GM23248 (cell line): Measurements from ENCODE around the gene PLVAP. TPM values are rescaled to one million over a fixed set of nuclear protein-coding genes. Genes with fewer than 3 reads are reported as not detected.

Experiments
- DNase-seq: peaks from one replicate; pipeline ENCODE4 v3.0.0-alpha.2; 2015
- H2AFZ ChIP-seq: fragments of 200-600 bp; sonication (generic); 2 replicates; pipeline ENCODE4 v1.6.1; 2016; ENCODE audit warnings: antibody characterized with exemption
- H3F3A ChIP-seq: fragments of 200-600 bp; sonication (generic); 2 replicates; pipeline ENCODE4 v1.6.1; 2016; ENCODE audit warnings: mild to moderate bottlenecking, antibody characterized with exemption, mixed run types; ENCODE audit not compliant: insufficient read depth
- H3K27ac ChIP-seq: fragments of 200-600 bp; sonication (generic); 2 replicates; pipeline ENCODE4 v1.5.1; 2016; ENCODE audit warnings: mild to moderate bottlenecking
- H3K27me3 ChIP-seq: fragments of 200-600 bp; sonication (generic); replicated peaks from 2 replicates; pipeline ENCODE4 v1.6.1; 2016; ENCODE audit warnings: mild to moderate bottlenecking; ENCODE audit not compliant: insufficient read depth
- H3K36me3 ChIP-seq: fragments of 200-600 bp; sonication (generic); 2 replicates; pipeline ENCODE4 v1.6.1; 2016; ENCODE audit warnings: low read depth, mild to moderate bottlenecking
- H3K4me1 ChIP-seq: fragments of 200-600 bp; sonication (generic); 2 replicates; pipeline ENCODE4 v1.6.1; 2016; ENCODE audit warnings: mild to moderate bottlenecking; ENCODE audit not compliant: insufficient read depth
- H3K4me2 ChIP-seq: fragments of 200-600 bp; sonication (generic); one replicate; pipeline ENCODE4 v1.6.1; 2016; ENCODE audit warnings: mild to moderate bottlenecking; ENCODE audit not compliant: unreplicated experiment
- H3K4me3 ChIP-seq: fragments of 200-600 bp; sonication (generic); 2 replicates; pipeline ENCODE4 v1.5.1; 2016; ENCODE audit warnings: mild to moderate bottlenecking
- H3K79me2 ChIP-seq: fragments of 200-600 bp; sonication (generic); 2 replicates; pipeline ENCODE4 v1.6.1; 2016; ENCODE audit warnings: mild to moderate bottlenecking; ENCODE audit not compliant: insufficient read depth
- H3K9ac ChIP-seq: fragments of 200-600 bp; sonication (generic); 2 replicates; pipeline ENCODE4 v1.6.1; 2016; ENCODE audit warnings: mild to moderate bottlenecking
- H3K9me2 ChIP-seq: fragments of 200-600 bp; sonication (generic); 2 replicates; pipeline ENCODE4 v1.6.1; 2016; ENCODE audit warnings: mixed run types, mild to moderate bottlenecking, moderate library complexity; ENCODE audit not compliant: insufficient read depth
- H3K9me3 ChIP-seq: fragments of 200-600 bp; sonication (generic); one replicate; pipeline ENCODE4 v1.6.1; 2017; ENCODE audit warnings: low read depth
- H4K20me1 ChIP-seq: fragments of 200-600 bp; sonication (generic); 2 replicates; pipeline ENCODE4 v1.6.0; 2016; ENCODE audit not compliant: insufficient read depth
- EZH2 ChIP-seq: fragments of 200-600 bp; sonication (generic); IDR thresholded peaks from 2 replicates; pipeline ENCODE4 v1.6.1; 2018; ENCODE audit warnings: antibody characterized with exemption, mild to moderate bottlenecking; ENCODE audit not compliant: insufficient read depth, poor library complexity, severe bottlenecking
- EZH2phosphoT487 ChIP-seq: fragments of 200-600 bp; sonication (generic); IDR thresholded peaks from 2 replicates; pipeline ENCODE4 v1.6.1; 2018; ENCODE audit warnings: antibody characterized with exemption, moderate library complexity, mild to moderate bottlenecking, low read depth; ENCODE audit not compliant: insufficient read depth
- WGBS, 2 experiments: methylation state at CpG; one replicate each; pipeline ENCODE4 v1.1.6; 2015 to 2017; ENCODE audit warnings: low lambda C conversion rate in 2 of 2, low coverage in 1 of 2; ENCODE audit errors: missing lambda C conversion rate in 2 of 2; 5-methylcytosine and 5-hydroxymethylcytosine counted together
- in situ Hi-C: fragments of 300-500 bp; cut with MboI; formaldehyde crosslinking; loops from 2 replicates; pipeline ENCODE4 v1.15.0; 2020
- polyA plus RNA-seq: library from polyadenylated mRNA; unstranded; fragments of >200 nt; fragmentation: Nextera tagmentation; extraction: Ambion mirVana; gene quantifications from 2 replicates; pipeline ENCODE4 v1.2.1, GENCODE V29; 2016
- total RNA-seq: library from RNA; depleted of rRNA; stranded (reverse); fragments of >200 nt; shearing (Covaris generic); gene quantifications from 2 replicates; pipeline ENCODE4 v1.2.3, GENCODE V29; 2014

PLVAP gene
- total and polyA plus RNA-seq, 2 experiments from 2014 or later = not detected

DNA sequence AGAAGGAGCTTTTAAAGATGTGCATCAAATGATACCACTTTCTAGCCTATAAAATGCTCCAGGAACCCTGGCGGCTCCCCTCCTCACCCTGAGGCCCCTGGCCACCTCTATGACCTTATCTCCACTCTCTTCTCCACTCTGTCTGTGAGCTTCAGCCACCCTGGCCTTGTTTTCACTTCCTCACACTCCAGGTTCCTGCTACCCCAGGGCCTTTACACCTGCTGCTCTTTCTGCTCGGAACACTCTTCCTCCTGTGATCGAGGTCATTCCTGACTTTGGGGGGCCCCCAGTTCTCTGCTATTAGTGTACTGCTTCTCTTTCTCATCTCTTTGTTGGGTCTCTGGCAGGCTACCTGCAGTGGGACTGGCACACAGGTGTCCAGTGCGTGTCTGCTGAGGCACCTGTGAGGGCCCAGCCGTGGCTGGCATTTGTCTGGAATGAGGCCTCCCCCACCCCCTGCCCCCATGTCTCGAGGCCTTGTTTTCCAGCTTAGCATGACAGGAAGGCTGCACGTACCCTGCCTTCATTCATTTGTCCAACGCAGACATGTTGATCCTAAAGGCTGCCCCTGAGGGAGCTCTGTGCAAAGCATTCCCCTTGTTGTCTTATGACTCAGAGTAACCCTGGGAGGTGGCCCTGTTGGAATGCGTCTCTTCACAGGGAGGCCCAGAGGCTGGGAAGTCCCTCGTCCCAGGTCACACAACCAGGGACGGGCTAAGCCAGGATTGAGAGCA is 65.5 kb downstream of the PLVAP start:
- Histone ChIP-seq H3K9me2 (no peaks in the 10 kb centered on the region), H3K36me3 (no peaks in the 10 kb centered on the region; the same call in 1 of the 2 replicates), H3K4me2 (peak overlapping the region; percentile 53), H3K9ac (peak overlapping the region; percentile 62), H3K79me2 (peaks cover 68% of the 10 kb centered on the region), H3K9me3 (no peaks in the 10 kb centered on the region), H3K4me1 (peaks cover 26% of the 10 kb centered on the region), H3F3A (0 out of 2 replicates have a peak, but pooled peaks cover under 1% of the 10 kb centered on the region), H3K4me3 (peak overlapping the region; percentile 43; the same call in 1 of the 2 replicates), H3K27me3 (no peaks in the 10 kb centered on the region), H4K20me1 (no peaks in the 10 kb centered on the region), H3K27ac (peak overlapping the region; percentile 69), H2AFZ (no peak overlapping the region)
- TF ChIP-seq EZH2phosphoT487 (no peak), EZH2 (no peak)
- peak; percentile 85 for DNase-seq
- in situ Hi-C loops = no loop called here
- WGBS, 2 experiments = 61 to 63% methylated on average over 10 to 11 of the region's 11 CpGs

DNA sequence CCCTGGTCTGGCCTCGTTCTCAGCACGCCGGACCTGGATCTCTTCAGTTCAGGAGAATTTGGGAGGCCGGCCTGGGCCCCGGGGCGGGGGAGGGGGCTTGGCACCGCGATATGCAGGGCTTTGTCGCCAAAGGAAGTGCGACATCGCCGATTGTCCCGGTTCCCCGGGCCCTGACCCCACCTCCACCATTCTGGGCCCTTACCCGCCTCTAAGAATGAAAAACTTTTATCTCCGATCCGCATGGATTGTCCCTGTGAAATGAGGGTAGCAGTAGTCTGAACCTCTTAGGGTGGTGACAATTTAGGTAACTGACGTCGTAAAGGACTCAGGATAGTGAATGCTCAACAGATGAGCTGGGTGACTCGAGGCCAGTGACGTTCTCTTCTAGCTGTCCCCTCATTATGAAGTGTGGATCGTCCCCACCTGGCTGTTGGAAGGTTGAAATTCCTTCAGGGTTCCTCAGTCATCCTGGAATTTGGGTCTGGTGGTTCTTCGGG is 67.1 kb downstream of the PLVAP start:
- Histone ChIP-seq H3K27me3 (no peaks in the 10 kb centered on the region), H4K20me1 (no peaks in the 10 kb centered on the region), H3K9me3 (no peaks in the 10 kb centered on the region), H3K27ac (peak overlapping the region; percentile 36), H3K4me3 (peak overlapping the region; percentile 97), H3K36me3 (no peaks in the 10 kb centered on the region; the same call in 1 of the 2 replicates), H3K79me2 (peaks cover 69% of the 10 kb centered on the region), H3K4me2 (peak overlapping the region; percentile 90), H3K9ac (peak overlapping the region; percentile 93), H3F3A (peaks cover 6% of the 10 kb centered on the region), H2AFZ (peak overlapping the region; percentile 25; the same call in 1 of the 2 replicates), H3K4me1 (peaks cover 31% of the 10 kb centered on the region), H3K9me2 (no peaks in the 10 kb centered on the region)
- in situ Hi-C loops = loop anchor here (10.0 kb wide), 1 partner anchor 75 kb away; no protein-coding TSS in a partner anchor
- whole genome bisulfite sequencing, 2 experiments = 3 to 4% methylated on average over 23 of the region's 23 CpGs
- TF ChIP-seq EZH2phosphoT487 (no peak), EZH2 (no peak)
- DNase-seq = peak; percentile 38

DNA sequence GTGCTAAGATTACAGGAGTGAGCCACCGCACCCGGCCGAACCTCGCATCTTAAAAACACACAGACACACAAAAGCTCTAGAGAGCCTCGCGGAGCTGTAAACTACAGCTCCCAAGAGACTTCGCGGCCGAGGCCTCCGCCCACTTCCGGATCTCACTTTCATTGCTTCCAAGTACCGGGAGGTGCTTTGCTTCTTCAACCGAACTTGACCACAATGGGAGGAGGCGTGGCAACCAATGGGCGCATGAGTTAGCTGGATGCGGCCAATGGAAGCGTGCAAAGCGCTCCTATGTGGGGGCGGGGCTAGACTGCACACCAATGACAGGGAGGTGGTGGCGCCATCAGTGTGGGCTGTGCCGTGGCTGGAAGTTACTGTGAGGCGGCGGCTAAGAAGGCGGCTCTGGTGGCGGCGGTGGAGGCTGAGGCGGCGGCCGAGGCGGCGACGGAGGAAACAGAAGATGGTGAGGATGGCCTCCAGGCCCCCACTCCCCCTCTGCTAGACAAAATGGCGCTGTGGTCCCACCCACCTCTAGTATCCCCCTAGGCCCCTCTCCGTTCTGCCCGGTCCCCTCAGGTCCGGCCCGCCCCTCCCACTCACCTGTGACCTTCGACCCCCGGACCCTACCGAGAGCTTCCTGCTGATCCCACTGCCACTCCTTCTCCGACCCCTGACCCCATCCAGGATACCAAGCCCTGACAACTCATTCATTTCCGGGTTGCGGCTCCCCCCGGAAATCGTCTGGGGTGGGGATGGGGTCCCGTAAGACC is 67.8 kb downstream of the PLVAP start, which contains the start of gene DDA1:
TSS of gene DDA1 (plus strand) at position 366 of the 767 bp plus-strand sequence. CDS start at position 458, 92 bp downstream.
- Histone ChIP-seq H3K79me2 (peaks cover 66% of the 10 kb centered on the region), H4K20me1 (no peaks in the 10 kb centered on the region), H3K9ac (peak within 1 kb of the TSS; percentile 93), H3K4me1 (peaks cover 38% of the 10 kb centered on the region), H3K36me3 (no peaks in the 10 kb centered on the region; the same call in 1 of the 2 replicates), H3K9me3 (no peaks in the 10 kb centered on the region), H3K4me3 (peak within 1 kb of the TSS; percentile 97), H3K27me3 (no peaks in the 10 kb centered on the region), H3F3A (peaks cover 13% of the 10 kb centered on the region), H2AFZ (peak within 1 kb of the TSS; percentile 83), H3K4me2 (peak within 1 kb of the TSS; percentile 90), H3K27ac (peak within 1 kb of the TSS; percentile 36), H3K9me2 (no peaks in the 10 kb centered on the region)
- 1 to 3% methylated on average over 37 to 45 of the region's 46 CpGs for WGBS, 2 experiments
- no peak for TF ChIP-seq EZH2phosphoT487
- no peak for TF ChIP-seq EZH2
- in situ Hi-C loops = loop anchor here (10.0 kb wide), 1 partner anchor 75 kb away; no protein-coding TSS in a partner anchor
- peak; percentile 100 for DNase-seq

DNA sequence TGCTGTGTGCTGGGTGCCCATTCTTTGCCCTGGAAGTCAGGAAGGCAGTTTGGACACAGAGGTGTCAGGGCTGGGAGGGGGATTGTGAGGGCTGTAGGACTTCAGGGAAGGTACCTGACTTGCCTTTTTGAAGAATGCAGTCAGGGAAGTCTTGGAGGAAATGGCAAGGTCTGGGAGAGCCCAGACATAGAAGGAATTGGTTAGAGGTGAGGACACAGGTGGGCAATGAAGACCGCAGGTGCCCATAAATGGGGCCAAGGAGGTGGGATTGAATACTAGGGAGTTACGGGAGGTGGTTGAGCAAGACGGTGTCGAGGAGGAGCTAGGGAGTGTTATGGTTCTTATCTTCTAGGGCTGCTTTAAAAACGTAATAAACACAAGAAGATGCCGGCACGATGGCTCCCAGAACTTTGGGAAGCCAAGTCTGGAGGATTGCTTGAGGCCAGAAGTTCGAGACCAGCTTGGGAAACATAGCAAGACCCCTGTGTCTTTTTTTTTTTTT is 69.2 kb downstream of the PLVAP start:
- no peak overlapping the region for H3K4me3 ChIP-seq
- H3K4me2 ChIP-seq = no peak overlapping the region
- no peaks in the 10 kb centered on the region for H3K27me3 ChIP-seq
- in situ Hi-C loops = loop anchor here (10.0 kb wide), 1 partner anchor 77 kb away; no protein-coding TSS in a partner anchor
- no peak for DNase-seq
- H3K9ac ChIP-seq = no peak overlapping the region
- no peaks in the 10 kb centered on the region for H3K9me2 ChIP-seq
- H3F3A ChIP-seq = peaks cover 18% of the 10 kb centered on the region
- peaks cover 46% of the 10 kb centered on the region for H3K4me1 ChIP-seq
- 91 to 93% methylated on average over 8 of the region's 8 CpGs for WGBS, 2 experiments
- H3K79me2 ChIP-seq = peaks cover 51% of the 10 kb centered on the region
- TF ChIP-seq EZH2 (no peak), EZH2phosphoT487 (no peak)
- H3K9me3 ChIP-seq = no peaks in the 10 kb centered on the region
- H3K36me3 ChIP-seq = no peaks in the 10 kb centered on the region
- no peak overlapping the region for H2AFZ ChIP-seq
- H4K20me1 ChIP-seq = no peaks in the 10 kb centered on the region
- H3K27ac ChIP-seq = no peak overlapping the region
